MM.1S (cell line): ENCODE data around the gene MACROD2.

Experiments
- EZH2 ChIP-seq: fragments of 300-600 bp; sonication (generic); optimal IDR thresholded peaks from 2 replicates; pipeline ENCODE3; 2017; ENCODE audit warnings: low read depth, mild to moderate bottlenecking, antibody characterized with exemption, low read length, mixed read lengths
- TF ChIP-seq, protein P1 (sequence below): fragments of 300-600 bp; sonication (generic); IDR thresholded peaks from 2 replicates; pipeline ENCODE4 v1.5.1; 2016; ENCODE audit warnings: antibody characterized with exemption, low read length, mixed read lengths

GRCh38 chr20:16097788-16098187 is 2102.5 kb downstream of the MACROD2 start:
- TF ChIP-seq, protein P1, sequence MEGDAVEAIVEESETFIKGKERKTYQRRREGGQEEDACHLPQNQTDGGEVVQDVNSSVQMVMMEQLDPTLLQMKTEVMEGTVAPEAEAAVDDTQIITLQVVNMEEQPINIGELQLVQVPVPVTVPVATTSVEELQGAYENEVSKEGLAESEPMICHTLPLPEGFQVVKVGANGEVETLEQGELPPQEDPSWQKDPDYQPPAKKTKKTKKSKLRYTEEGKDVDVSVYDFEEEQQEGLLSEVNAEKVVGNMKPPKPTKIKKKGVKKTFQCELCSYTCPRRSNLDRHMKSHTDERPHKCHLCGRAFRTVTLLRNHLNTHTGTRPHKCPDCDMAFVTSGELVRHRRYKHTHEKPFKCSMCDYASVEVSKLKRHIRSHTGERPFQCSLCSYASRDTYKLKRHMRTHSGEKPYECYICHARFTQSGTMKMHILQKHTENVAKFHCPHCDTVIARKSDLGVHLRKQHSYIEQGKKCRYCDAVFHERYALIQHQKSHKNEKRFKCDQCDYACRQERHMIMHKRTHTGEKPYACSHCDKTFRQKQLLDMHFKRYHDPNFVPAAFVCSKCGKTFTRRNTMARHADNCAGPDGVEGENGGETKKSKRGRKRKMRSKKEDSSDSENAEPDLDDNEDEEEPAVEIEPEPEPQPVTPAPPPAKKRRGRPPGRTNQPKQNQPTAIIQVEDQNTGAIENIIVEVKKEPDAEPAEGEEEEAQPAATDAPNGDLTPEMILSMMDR: no peak
- no peak for TF ChIP-seq EZH2
